ENCODE results near the gene CYTH3. TPM values are rescaled to one million over a fixed set of nuclear protein-coding genes. Genes with fewer than 3 reads are reported as not detected.
A peak's percentile ranks its signal among the peaks of the same experiment; 100 is the strongest.

CYTH3 gene
- total and polyA plus RNA-seq, 2 of the 8 experiments (the other 6 are each of a cell fraction or from before 2014, with no cell fraction given): 10.3 to 11.9 TPM

DNA sequence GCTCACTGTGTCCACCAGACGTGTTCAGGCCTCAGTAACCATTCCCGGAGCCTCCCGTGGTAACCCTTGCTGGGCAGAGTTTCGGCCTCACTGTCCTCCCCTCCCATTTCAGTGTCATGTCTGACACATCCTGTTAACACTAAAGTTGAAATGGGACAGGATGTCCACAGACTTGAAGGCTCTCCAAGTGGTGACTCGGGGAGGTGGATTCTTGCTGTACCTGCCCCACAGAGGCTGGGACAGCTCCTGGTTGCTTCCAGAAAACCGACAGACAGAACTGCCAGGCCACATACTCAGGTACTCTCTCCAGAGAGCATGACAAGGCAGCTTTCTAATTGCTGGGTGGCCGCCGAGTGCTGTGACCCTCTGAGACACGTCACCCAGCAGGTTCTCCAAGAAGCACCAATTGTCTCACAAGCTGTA, 17.9 kb upstream of the CYTH3 start:
- no peak overlapping the region for H3K4me3 ChIP-seq (ENCODE audit: extremely low read depth in 1 of 4, insufficient read depth in 2 of 4, low read depth in 3 of 4, low read length in 4 of 4)
- H2BK15ac ChIP-seq (ENCODE audit: low read length): no peak overlapping the region
- no peak overlapping the region for H2BK120ac ChIP-seq (replicated peaks; ENCODE audit: low read depth, low read length)
- H2AK5ac ChIP-seq (ENCODE audit: low read depth, low read length): no peak overlapping the region
- H3K56ac ChIP-seq (replicated peaks; ENCODE audit: insufficient read length, low read depth, low read length): no peak overlapping the region
- H3K4me1 ChIP-seq (replicated peaks in 1 of 4; ENCODE audit: control insufficient read depth in 3 of 4, insufficient read depth in 4 of 4, low read length in 3 of 4): no peaks in the 10 kb centered on the region
- TF ChIP-seq CBX5 (IDR thresholded peaks at IDR 0.05; ENCODE audit: low read depth, low read length) (no peak), CHD2 (IDR thresholded peaks at IDR 0.05; ENCODE audit: low read length) (no peak), POLR2AphosphoS5 (IDR thresholded peaks at IDR 0.05; ENCODE audit: low read depth, low read length) (no peak), HDAC2 (IDR thresholded peaks at IDR 0.05; ENCODE audit: borderline replicate concordance in 1 of 2, low read depth in 2 of 2, low read length in 2 of 2) (no peak), BRCA1 (IDR thresholded peaks at IDR 0.05; ENCODE audit: low read depth, low read length) (no peak), ZNF274 (IDR thresholded peaks at IDR 0.05; ENCODE audit: borderline replicate concordance, extremely low read depth, low read length) (no peak), EGR1 (IDR thresholded peaks at IDR 0.05; ENCODE audit: borderline replicate concordance, low read depth, low read length) (no peak), RBBP5 (IDR thresholded peaks at IDR 0.05; ENCODE audit: borderline replicate concordance, low read depth, low read length) (no peak), SRF (IDR thresholded peaks at IDR 0.05; ENCODE audit: low read depth, low read length) (no peak), ASH2L (IDR thresholded peaks at IDR 0.05; ENCODE audit: low read length) (no peak)
- H2BK20ac ChIP-seq (ENCODE audit: low read length): no peak overlapping the region
- H3K9ac ChIP-seq (replicated peaks in 1 of 4; ENCODE audit: extremely low read depth in 1 of 4, low read depth in 3 of 4, low read length in 3 of 4): no peak overlapping the region
- no peak overlapping the region for H3K23ac ChIP-seq (ENCODE audit: insufficient read length)
- no peak overlapping the region for H3K18ac ChIP-seq (ENCODE audit: extremely low read depth, low read length)
- no peak overlapping the region for H4K8ac ChIP-seq (ENCODE audit: extremely low read depth, insufficient read depth, low read length)
- WGBS, 2 experiments (ENCODE audit: extremely low coverage in 1 of 2, insufficient coverage in 1 of 2, insufficient read length in 1 of 2, insufficient replicate concordance in 2 of 2, low coverage in 1 of 2, low lambda C conversion rate in 2 of 2, missing lambda C conversion rate in 1 of 2): 93% methylated on average over 9 of the region's 9 CpGs; no CpG with 5 or more reads in 1 of the 2 experiments
- H4K91ac ChIP-seq (replicated peaks; ENCODE audit: insufficient read length, low read length): no peak overlapping the region
- no peak overlapping the region for H4K5ac ChIP-seq (ENCODE audit: insufficient read length, low read depth, low read length)
- no peaks in the 10 kb centered on the region for H3K36me3 ChIP-seq (ENCODE audit: control insufficient read depth in 2 of 4, insufficient read depth in 4 of 4, low read length in 3 of 4)
- H3K9me3 ChIP-seq (ENCODE audit: insufficient read depth in 2 of 2, low read depth in 1 of 2, low read length in 1 of 2): no peaks in the 10 kb centered on the region; a peak in 1 of 4 replicates
- no peaks in the 10 kb centered on the region for H3K23me2 ChIP-seq (ENCODE audit: low read depth, low read length)
- H3K27ac ChIP-seq (ENCODE audit: low read depth, low read length): no peak overlapping the region
- H2AFZ ChIP-seq (ENCODE audit: low read length): peak overlapping the region; percentile 35; the same call in 1 of the 2 replicates
- no peak overlapping the region for H3K14ac ChIP-seq (ENCODE audit: insufficient read length)
- DNase-seq (ENCODE audit: low read depth in 1 of 2, low spot score in 2 of 2) (no peak), FAIRE-seq (no peak)
- no peak overlapping the region for H3K4ac ChIP-seq (replicated peaks; ENCODE audit: insufficient read length, low read depth, low read length)
- H4K20me1 ChIP-seq (replicated peaks in 1 of 2; ENCODE audit: control insufficient read depth in 1 of 2, insufficient read depth in 2 of 2, low read length in 2 of 2): no peaks in the 10 kb centered on the region
- POLR2A ChIA-PET (ENCODE audit: partially characterized antibody): no interaction called here
- H2BK5ac ChIP-seq (ENCODE audit: low read depth, low read length): no peak overlapping the region
- H3K4me2 ChIP-seq (ENCODE audit: insufficient read depth in 1 of 2, low read depth in 2 of 2, low read length in 2 of 2): no peak overlapping the region
- no peaks in the 10 kb centered on the region; a peak in 1 of 7 replicates for H3K27me3 ChIP-seq (replicated peaks in 1 of 4; ENCODE audit: control insufficient read depth in 3 of 4, extremely low read depth in 1 of 4, insufficient read depth in 3 of 4, low read length in 3 of 4)
- H2BK12ac ChIP-seq (ENCODE audit: low read depth, low read length): no peak overlapping the region
- H3K79me1 ChIP-seq (ENCODE audit: low read depth, low read length): no peaks in the 10 kb centered on the region
- H3K79me2 ChIP-seq (ENCODE audit: control insufficient read depth in 1 of 2, insufficient read depth in 2 of 2, low read length in 2 of 2): no peaks in the 10 kb centered on the region
- CTCF ChIA-PET (ENCODE audit: partially characterized antibody): interaction anchor here (0.6 kb wide), 2 partner anchors 8 to 29 kb away, joined by 3 read pairs; no protein-coding TSS in a partner anchor

Measured in H1 (cell line).